Breast epithelium (tissue), 4 donors: ENCODE measurements around the gene MRTFB. TPM values are rescaled to one million over a fixed set of nuclear protein-coding genes. Genes with fewer than 3 reads are reported as not detected.

ENCODE experiments used
- DNase-seq, 2 donors: peaks; one replicate each; pipeline ENCODE4 v3.0.0-alpha.2; 2019; ENCODE audit warnings: low spot score in 2 of 2
- H3K27ac ChIP-seq, 2 donors: fragments of 200-600 bp; sonication (generic) in 1 of 2; one replicate each; pipeline ENCODE4 v1.5.1; 2016 to 2019; ENCODE audit warnings: mild to moderate bottlenecking in 1 of 2
- H3K27me3 ChIP-seq, 2 donors: fragments of 200-600 bp; sonication (generic) in 1 of 2; one replicate each; pipeline versions ENCODE4 v1.5.1 to v1.6.0; 2017 to 2019; ENCODE audit warnings: control low read depth in 1 of 2, mild to moderate bottlenecking in 1 of 2
- H3K36me3 ChIP-seq: fragments of 200-600 bp; one replicate; pipeline ENCODE4 v1.5.1; 2019
- H3K4me1 ChIP-seq, 2 donors: fragments of 200-600 bp; sonication (generic); one replicate each; pipeline ENCODE4 v1.5.1; 2016 to 2019; ENCODE audit warnings: control low read depth in 1 of 2
- H3K4me3 ChIP-seq, 3 donors: fragments of 200-600 bp; sonication (generic); 1 replicate in 2 of 3; 2 replicates in 1 of 3; pipeline ENCODE4 v1.5.1; 2016 to 2019; ENCODE audit warnings: mild to moderate bottlenecking in 3 of 3, moderate library complexity in 2 of 3
- H3K9me3 ChIP-seq, 2 donors: fragments of 200-600 bp; sonication (generic) in 1 of 2; one replicate each; pipeline ENCODE4 v1.5.1; 2016 to 2019; ENCODE audit warnings: control low read depth in 1 of 2
- POLR2A ChIP-seq: fragments of 450-650 bp; IDR thresholded peaks from one replicate; pipeline ENCODE4 v1.6.1; 2016; ENCODE audit warnings: antibody characterized with exemption, mild to moderate bottlenecking, moderate library complexity
- POLR2AphosphoS5 ChIP-seq, 3 donors: sonication (generic); formaldehyde crosslinking; IDR thresholded peaks; one replicate each; pipeline ENCODE4 v1.6.1; 2017; ENCODE audit warnings: antibody characterized with exemption in 3 of 3
- intact Hi-C: fragments of 100-400 bp; cut with DNase I; formaldehyde crosslinking; loops from one replicate; pipeline ENCODE4 v1.15.1; 2023; ENCODE audit warnings: low total_unique reads
- total RNA-seq, 3 donors: library from RNA; depleted of rRNA; stranded (reverse); fragments of >200 nt; gene quantifications; one replicate each; pipeline ENCODE4 v1.1.0, GENCODE V29; 2016
- TF ChIP-seq, protein P1 (sequence below), 3 donors: fragments of 450-650 bp; IDR thresholded peaks; one replicate each; pipeline ENCODE4 v1.5.1; 2016 to 2017; ENCODE audit warnings: antibody characterized with exemption in 3 of 3, mild to moderate bottlenecking in 3 of 3, moderate library complexity in 3 of 3

Gene MRTFB
- total RNA-seq, 3 donors from 2014 or later, result 49.9 to 115 (median 83.6) TPM

DNA sequence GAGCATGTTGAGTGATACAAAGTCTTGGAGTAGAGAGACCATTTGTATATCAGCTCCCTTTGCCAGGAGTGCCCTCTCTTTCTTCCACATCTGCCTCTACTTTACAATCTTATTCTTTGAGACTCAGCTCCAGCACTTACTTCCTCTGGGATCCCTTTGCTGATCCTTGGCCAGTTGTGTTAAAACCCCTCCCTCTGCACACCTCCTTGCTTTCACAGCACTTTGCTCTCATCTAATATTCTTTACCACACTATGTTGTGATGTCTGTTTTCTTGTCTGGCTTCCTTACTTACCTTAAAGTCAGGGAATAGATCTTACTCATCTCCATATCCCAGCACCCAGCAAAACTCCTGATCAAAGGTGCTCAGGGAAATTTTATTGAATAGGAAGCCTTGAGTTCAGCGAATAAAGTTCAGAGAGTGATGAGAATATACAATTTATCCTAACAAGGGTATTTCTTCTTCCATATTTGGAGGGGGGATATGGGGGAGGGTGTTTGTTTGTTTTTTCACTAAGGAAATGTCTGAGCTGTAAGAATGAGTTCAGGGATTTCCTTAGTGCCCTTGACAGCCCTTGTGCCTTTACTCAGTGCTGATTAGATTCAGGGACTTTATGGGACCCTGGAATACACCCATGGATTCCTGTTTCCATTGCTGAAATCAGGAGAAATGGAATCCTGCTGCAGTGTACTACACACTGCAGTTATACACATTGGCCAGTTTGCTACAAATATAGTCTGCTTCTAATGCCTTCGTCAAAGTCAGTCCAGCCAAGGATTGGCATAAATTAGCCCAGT lies 32.0 kb downstream of the MRTFB start:
- TF ChIP-seq POLR2AphosphoS5 (IDR thresholded peaks at IDR 0.05) (no peak), POLR2A (no peak)
- TF ChIP-seq, protein P1, sequence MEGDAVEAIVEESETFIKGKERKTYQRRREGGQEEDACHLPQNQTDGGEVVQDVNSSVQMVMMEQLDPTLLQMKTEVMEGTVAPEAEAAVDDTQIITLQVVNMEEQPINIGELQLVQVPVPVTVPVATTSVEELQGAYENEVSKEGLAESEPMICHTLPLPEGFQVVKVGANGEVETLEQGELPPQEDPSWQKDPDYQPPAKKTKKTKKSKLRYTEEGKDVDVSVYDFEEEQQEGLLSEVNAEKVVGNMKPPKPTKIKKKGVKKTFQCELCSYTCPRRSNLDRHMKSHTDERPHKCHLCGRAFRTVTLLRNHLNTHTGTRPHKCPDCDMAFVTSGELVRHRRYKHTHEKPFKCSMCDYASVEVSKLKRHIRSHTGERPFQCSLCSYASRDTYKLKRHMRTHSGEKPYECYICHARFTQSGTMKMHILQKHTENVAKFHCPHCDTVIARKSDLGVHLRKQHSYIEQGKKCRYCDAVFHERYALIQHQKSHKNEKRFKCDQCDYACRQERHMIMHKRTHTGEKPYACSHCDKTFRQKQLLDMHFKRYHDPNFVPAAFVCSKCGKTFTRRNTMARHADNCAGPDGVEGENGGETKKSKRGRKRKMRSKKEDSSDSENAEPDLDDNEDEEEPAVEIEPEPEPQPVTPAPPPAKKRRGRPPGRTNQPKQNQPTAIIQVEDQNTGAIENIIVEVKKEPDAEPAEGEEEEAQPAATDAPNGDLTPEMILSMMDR (IDR thresholded peaks at IDR 0.05), result no peak
- no peak overlapping the region for H3K4me3 ChIP-seq
- H3K36me3 ChIP-seq, result no peaks in the 10 kb centered on the region
- H3K27ac ChIP-seq, result peak overlapping the region; percentile 36 to 83
- no peaks in the 10 kb centered on the region for H3K9me3 ChIP-seq
- peaks cover 0 to 20% of the 10 kb centered on the region in 2 donors for H3K4me1 ChIP-seq
- H3K27me3 ChIP-seq, result no peaks in the 10 kb centered on the region
- intact Hi-C loops, result no loop called here
- no peak for DNase-seq

DNA sequence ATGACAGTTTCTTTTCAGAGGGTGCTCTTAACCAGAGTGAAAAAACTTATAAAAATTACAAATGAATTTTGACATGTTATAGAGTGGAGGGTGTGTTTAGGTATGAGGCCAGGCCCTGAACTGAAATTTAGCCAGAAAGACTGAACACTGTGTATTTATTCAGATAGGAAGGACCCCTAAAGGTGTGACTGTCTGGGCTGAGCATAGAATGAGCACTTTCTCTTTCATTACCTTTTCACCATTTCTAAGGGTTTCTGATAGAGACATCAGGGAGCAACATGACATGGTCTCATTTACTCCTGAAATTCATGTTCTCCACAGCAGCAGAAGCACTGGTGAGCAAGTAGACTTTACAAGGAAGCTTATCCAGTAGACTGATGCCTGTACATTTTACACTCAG lies 32.9 kb downstream of the MRTFB start:
- no peak for DNase-seq
- Histone ChIP-seq H3K27ac (peak overlapping the region; percentile 21 to 57), H3K4me1 (peaks cover 0 to 14% of the 10 kb centered on the region in 2 donors), H3K9me3 (no peaks in the 10 kb centered on the region), H3K4me3 (no peak overlapping the region), H3K27me3 (no peaks in the 10 kb centered on the region), H3K36me3 (no peaks in the 10 kb centered on the region)
- intact Hi-C loops, result no loop called here
- TF ChIP-seq, protein P1 (IDR thresholded peaks at IDR 0.05), result no peak
- TF ChIP-seq POLR2A, result no peak
- TF ChIP-seq POLR2AphosphoS5 (IDR thresholded peaks at IDR 0.05), result no peak

DNA sequence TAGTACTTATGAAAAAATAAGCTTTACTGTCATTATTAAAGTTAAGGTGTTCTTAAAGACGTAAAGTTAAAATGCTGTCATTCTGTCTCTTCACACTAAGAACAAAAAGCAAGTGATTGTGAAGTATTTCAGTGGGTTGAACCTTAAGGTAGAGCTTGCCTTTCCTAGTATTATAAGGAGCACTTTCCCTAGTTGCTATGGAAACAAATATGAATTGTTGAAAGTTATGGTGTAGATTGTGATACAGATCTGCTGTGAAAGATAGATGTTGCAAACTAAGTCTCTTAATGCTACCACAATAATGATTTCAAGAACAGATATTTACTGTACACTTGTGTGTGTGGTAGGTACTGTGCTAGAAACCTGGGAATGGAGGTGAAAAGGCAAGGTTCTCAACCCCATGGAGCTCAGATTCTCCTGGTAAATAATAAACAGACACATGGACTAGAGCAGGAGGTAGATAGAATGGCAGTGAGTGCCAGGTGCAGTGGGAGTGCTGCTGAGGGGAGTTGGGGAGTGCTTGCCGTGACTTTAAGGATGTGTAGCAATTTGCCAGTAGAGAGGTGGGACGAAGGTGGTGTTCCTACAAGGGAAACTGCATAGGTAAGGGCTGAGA lies 34.7 kb downstream of the MRTFB start:
- Histone ChIP-seq H3K9me3 (no peaks in the 10 kb centered on the region), H3K4me3 (no peak overlapping the region), H3K4me1 (peaks cover 0 to 14% of the 10 kb centered on the region in 2 donors), H3K36me3 (no peaks in the 10 kb centered on the region), H3K27ac (peak overlapping the region in 1 of 2 donors; percentile 43), H3K27me3 (no peaks in the 10 kb centered on the region)
- DNase-seq, result no peak
- TF ChIP-seq, protein P1 (IDR thresholded peaks at IDR 0.05), result no peak
- TF ChIP-seq POLR2AphosphoS5 (IDR thresholded peaks at IDR 0.05) (no peak), POLR2A (no peak)
- intact Hi-C loops, result no loop called here

DNA sequence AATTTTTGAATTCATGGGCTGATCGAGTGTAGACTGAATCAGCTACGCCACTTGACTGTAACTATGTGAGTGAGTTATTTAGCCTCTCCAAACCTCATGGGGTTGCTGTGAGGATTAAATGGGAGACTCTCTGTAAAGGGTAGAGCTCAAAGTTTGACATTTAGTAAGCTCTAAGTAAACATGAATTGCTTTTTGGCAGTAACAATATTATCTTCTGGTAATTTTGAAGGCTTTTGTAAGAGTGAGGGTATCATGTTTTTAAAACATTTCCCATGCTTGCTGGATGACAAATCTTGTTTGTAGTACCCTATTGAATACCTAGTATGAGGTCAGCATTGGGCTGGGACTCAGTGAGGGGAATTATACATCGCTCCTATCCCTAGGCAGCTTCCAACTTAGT lies 35.3 kb downstream of the MRTFB start:
- Histone ChIP-seq H3K27me3 (no peaks in the 10 kb centered on the region), H3K4me3 (no peak overlapping the region), H3K9me3 (no peaks in the 10 kb centered on the region), H3K27ac (peak overlapping the region in 1 of 2 donors; percentile 43), H3K4me1 (peaks cover 0 to 16% of the 10 kb centered on the region in 2 donors), H3K36me3 (no peaks in the 10 kb centered on the region)
- intact Hi-C loops, result no loop called here
- DNase-seq, result no peak
- no peak for TF ChIP-seq POLR2AphosphoS5 (IDR thresholded peaks at IDR 0.05)
- no peak for TF ChIP-seq POLR2A
- TF ChIP-seq, protein P1 (IDR thresholded peaks at IDR 0.05), result no peak

DNA sequence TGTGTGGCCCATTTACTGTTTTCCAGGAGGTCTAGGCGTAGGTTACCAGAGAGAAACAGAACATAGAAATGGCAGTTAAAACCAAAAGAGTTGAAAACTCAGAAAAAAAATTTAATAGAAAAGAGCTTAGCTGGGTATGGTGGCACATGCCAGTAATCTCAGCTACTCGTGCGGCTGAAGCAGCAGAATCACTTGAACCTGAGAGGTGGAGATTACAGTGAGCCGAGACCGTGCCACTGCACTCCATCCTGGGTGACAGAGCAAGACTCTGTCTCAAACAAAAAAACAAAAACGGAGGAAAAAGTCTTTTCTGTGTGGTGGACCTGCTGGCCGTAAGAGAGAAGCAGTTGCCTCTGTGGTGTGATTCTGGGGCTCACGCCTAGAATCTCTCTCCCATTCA lies 35.8 kb downstream of the MRTFB start:
- intact Hi-C loops, result no loop called here
- H3K36me3 ChIP-seq, result no peaks in the 10 kb centered on the region
- H3K9me3 ChIP-seq, result no peaks in the 10 kb centered on the region
- no peak for DNase-seq
- H3K4me1 ChIP-seq, result peaks cover 0 to 21% of the 10 kb centered on the region in 2 donors
- H3K4me3 ChIP-seq, result no peak overlapping the region
- no peak for TF ChIP-seq POLR2A
- TF ChIP-seq, protein P1 (IDR thresholded peaks at IDR 0.05), result no peak
- no peak for TF ChIP-seq POLR2AphosphoS5 (IDR thresholded peaks at IDR 0.05)
- no peak overlapping the region for H3K27ac ChIP-seq
- H3K27me3 ChIP-seq, result no peaks in the 10 kb centered on the region
